ENCODE results near the gene PRICKLE1.
A peak's percentile ranks its signal among the peaks of the same experiment; 100 is the strongest.

Gene PRICKLE1

GRCh38 chr12:42589465-42590329 is at the start of gene PRICKLE1:
TSS of gene PRICKLE1 (minus strand) at chr12:42589746. CDS start at chr12:42472516, 117,230 bp downstream.
- H3K4me3 ChIP-seq (ENCODE audit: low read depth, low read length): peak within 1 kb of the TSS; percentile 58
- no peak for TF ChIP-seq CTCF (IDR thresholded peaks at IDR 0.05; ENCODE audit: low read depth, low read length, missing control alignments)
- DNase-seq (ENCODE audit: low read depth): no peak

GRCh38 chr12:42638697-42639096 is 49.2 kb upstream of the PRICKLE1 start:
- no peak for TF ChIP-seq CTCF (IDR thresholded peaks at IDR 0.05; ENCODE audit: low read depth, low read length, missing control alignments)
- no peak for DNase-seq (ENCODE audit: low read depth)
- H3K4me3 ChIP-seq (ENCODE audit: low read depth, low read length): no peak overlapping the region

GRCh38 chr12:42638011-42638410 is 48.5 kb upstream of the PRICKLE1 start:
- DNase-seq (ENCODE audit: low read depth): no peak
- no peak overlapping the region for H3K4me3 ChIP-seq (ENCODE audit: low read depth, low read length)
- no peak for TF ChIP-seq CTCF (IDR thresholded peaks at IDR 0.05; ENCODE audit: low read depth, low read length, missing control alignments)

GRCh38 chr12:42636993-42637392 is 47.4 kb upstream of the PRICKLE1 start:
- no peak overlapping the region for H3K4me3 ChIP-seq (ENCODE audit: low read depth, low read length)
- TF ChIP-seq CTCF (IDR thresholded peaks at IDR 0.05; ENCODE audit: low read depth, low read length, missing control alignments): no peak
- no peak for DNase-seq (ENCODE audit: low read depth)

- DNase-seq (ENCODE audit: low read depth): no peak
- TF ChIP-seq CTCF (IDR thresholded peaks at IDR 0.05; ENCODE audit: low read depth, low read length, missing control alignments): no peak
- H3K4me3 ChIP-seq (ENCODE audit: low read depth, low read length): no peak overlapping the region
These were observed 44.0 kb upstream of the PRICKLE1 start for GRCh38 chr12:42633594-42633993.

- DNase-seq (ENCODE audit: low read depth): no peak
- TF ChIP-seq CTCF (IDR thresholded peaks at IDR 0.05; ENCODE audit: low read depth, low read length, missing control alignments): no peak
- H3K4me3 ChIP-seq (ENCODE audit: low read depth, low read length): no peak overlapping the region
These were observed 42.0 kb upstream of the PRICKLE1 start for GRCh38 chr12:42631513-42631912.

GRCh38 chr12:42630314-42630713 is 40.8 kb upstream of the PRICKLE1 start:
- no peak for TF ChIP-seq CTCF (IDR thresholded peaks at IDR 0.05; ENCODE audit: low read depth, low read length, missing control alignments)
- DNase-seq (ENCODE audit: low read depth): no peak
- H3K4me3 ChIP-seq (ENCODE audit: low read depth, low read length): no peak overlapping the region
